CD4-positive, alpha-beta T cell treated with Interleukin-6 for 4 hours (primary cell): ENCODE data around the gene PDRG1.

ENCODE experiments used
- DNase-seq: peaks from one replicate; pipeline ENCODE4 v3.0.0-alpha.2; 2020; ENCODE audit warnings: mixed read lengths

Gene PDRG1

DNA sequence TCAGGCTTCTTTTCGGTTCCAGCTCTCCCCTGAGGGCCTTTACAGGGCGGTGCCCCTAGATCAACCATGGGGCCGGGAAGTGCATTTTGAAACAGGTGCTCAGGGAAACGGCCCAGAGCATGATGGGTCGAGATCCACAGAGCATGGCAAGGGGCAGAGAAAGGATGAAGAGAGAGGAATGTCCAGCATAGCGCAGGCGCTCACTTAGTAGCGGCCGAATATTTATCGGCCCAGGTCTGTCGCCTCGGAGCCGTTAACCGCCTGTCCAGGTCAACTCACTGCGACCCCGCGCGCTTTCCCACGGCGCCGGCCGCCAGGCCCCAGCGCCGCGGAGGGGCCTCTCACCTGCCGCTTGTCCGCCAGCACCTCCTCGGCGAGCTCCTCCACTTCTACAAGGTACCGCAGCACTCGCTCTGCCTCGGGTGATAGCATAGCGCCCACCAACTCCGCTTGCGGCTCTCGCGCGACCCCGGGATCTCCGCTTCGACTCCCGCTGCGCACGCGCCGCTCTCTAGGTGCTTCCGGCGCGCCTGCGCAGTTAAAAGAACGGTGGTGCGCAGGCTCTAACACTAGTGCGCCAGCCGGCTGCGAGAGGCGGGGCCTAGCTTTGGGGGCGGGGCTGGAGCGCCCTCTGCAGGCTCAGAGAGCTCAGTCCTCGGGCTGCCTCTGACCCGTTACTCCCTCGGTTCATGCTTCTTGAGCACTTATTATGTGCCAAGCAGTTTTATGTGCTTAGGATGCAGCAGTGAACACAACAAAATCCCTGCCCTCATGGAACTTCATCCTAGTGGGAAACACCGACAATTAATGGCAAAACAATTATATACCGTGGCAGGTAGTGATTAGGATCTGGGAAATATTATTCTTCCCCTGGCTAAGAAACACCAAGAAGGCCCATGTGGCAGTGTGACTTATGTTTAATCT, at the start of gene PDRG1:
Gene PDRG1 (minus strand): TSS at position 517 of the 924 bp plus-strand sequence. CDS start 85 bp downstream, at position 432.
- peak; percentile 98 for DNase-seq

DNA sequence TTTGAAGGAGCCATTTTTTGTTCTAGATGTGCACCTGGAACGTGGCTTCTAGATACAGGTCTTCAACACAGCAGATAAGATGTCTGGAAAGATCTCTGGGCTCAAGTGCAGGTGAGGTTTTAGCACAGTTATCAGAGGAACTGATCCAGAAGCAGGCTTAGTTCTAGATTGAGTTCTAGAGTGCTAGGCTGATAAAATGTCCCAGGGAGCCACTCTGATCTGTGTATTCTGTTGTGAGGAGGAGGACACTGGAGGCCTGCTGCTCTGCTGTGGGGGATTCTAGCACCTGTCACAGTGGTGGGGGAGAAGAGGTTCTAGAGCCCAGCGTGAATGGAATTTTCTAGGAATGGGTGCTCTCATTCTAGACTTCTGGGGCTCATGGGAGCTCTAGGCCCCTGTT, 46.4 kb upstream of the PDRG1 start:
- no peak for DNase-seq

GRCh38 chr20:31996996-31997395, 45.1 kb upstream of the PDRG1 start:
- no peak for DNase-seq

DNA sequence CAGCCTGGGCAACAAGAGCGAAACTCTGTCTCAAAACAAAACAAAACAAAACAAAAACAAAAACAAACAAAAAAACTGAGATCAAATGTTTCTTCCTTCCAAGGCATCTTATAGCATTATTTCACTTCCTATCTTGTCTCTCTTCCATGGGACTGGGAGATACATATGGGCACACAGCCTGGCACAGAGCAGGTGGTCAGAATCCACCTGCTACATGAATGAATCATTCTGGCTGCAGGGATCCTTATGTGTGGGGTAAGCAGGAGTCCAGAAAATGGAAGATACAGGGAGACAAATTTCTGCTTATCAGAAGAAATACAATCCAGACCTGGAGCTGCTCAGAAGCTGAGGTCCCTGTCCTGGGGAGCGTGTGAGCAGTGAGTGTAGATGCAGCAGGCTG, 40.2 kb upstream of the PDRG1 start:
- DNase-seq, result no peak

GRCh38 chr20:31991339-31991705, 39.5 kb upstream of the PDRG1 start:
- DNase-seq, result no peak

GRCh38 chr20:31990641-31991338, 38.9 kb upstream of the PDRG1 start:
- DNase-seq, result no peak

GRCh38 chr20:31989030-31989645, 37.3 kb upstream of the PDRG1 start:
- DNase-seq, result no peak

- DNase-seq, result no peak
These were observed 36.7 kb upstream of the PDRG1 start for GRCh38 chr20:31988430-31989015.

- DNase-seq, result no peak
These were observed 35.9 kb upstream of the PDRG1 start for GRCh38 chr20:31987744-31988143.

GRCh38 chr20:31984981-31985471, 33.2 kb upstream of the PDRG1 start:
- no peak for DNase-seq

DNA sequence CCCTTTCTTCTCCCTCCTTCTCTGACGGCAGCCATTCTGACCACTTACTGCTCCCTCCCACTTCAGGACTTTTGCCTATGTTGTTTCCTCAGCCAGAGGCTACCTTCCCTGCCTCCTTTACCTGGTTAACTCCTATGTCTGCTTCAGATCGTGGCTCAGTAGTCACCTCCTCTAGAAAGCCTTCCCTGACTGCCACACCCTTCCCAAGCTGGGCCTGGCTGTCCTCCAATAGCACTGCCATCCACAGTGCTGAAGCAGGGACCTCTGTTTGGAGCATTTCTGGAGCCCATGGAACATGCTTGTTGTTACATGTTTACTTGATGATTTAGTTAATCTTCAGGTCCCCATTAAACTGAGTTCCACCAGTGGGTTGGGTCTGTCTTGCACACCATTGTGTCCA, 29.9 kb upstream of the PDRG1 start:
- no peak for DNase-seq

- DNase-seq, result no peak
These were observed 28.0 kb upstream of the PDRG1 start for GRCh38 chr20:31979713-31980426.

- DNase-seq, result no peak
These were observed 25.2 kb upstream of the PDRG1 start for GRCh38 chr20:31977080-31977479.

- DNase-seq, result no peak
These were observed 24.0 kb upstream of the PDRG1 start for GRCh38 chr20:31975874-31976273.

DNA sequence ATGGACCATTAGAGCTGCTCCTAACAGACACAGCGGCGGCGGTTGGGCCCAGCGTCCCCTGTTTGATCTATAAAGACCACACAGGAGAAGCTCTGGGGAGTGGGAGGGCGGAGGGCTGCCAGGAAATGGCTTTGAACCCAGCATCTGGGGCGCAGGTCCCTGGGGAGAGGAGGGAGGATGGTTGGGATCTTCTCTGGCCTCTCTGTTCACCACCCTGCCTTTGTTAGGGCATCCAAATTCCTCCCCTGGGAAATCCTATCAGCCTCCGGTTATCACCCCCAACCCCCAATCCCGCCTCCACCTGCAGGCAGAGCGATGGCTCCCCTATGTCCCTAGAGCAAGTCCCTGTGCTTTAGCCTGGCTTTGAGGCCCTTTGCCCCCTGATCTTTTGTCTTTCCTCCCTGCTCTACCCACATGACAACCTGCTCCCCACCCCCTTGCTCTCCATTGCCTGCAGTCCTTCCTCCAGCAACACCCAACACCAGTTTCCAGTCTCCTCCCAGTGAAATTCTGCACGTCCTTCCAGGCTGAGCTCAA, 23.2 kb upstream of the PDRG1 start:
- no peak for DNase-seq

DNA sequence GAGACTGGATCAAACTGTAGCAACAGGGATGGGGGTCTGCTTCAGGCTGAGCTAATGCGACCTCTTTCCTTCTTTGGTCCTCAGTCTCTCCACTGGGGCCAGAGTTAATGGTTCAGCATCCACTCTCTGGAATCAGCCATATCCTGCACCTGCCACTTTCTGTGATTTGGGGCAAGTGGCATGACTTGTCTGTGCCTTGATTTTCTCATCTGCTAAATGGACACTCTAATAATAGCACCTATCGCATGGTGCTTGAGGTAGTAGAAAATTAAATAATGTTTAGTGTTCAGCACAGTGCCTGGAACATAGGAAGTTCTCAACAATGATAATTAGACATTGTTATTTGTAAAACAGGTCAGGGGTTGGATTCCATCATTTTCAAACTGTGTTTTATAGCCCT, 22.4 kb upstream of the PDRG1 start:
- DNase-seq, result no peak

DNA sequence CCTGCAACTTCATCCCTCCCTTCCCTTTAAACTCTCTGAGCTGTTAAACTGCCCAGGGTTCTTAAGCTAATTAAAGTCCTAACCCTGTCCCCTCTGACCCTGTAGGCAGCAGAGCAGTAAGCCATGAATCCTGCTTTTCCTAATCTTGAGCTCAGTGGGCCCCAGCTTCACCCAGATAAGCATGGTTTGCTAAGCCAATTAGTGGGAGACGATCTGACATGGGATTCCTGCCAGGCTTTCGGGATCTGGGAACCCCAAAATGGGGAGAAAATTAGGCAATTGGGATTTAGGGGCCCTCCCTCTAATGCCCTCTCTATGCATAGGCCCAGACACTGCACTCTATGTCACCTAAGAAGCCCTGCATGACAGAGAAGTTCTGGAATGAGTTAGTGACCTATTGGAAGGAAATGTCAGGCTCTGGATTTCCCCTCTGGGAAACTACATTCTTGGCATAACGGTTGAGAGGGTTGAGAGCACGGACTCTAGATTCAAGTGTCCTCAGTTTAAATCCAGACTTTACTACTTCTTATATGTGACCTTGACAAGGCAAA, 20.7 kb upstream of the PDRG1 start:
- no peak for DNase-seq

DNA sequence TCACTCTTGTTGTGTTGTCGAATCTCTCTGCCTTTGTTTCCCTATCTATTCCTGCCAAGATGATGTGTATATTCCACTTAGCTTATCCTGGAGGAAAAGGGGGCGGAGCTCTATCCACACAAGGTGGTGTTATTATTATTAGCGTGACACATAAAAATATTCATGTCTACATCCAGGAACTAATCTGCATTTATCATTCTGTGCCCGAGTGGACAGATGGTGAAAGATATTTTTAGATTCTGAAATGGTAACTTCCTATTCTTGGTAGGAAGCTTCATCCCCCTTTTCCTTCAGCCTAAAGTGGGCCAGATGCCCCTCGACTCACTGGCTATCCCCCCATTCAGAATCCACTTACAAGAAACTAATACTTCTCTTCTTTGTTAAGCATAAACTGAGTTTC, 18.1 kb upstream of the PDRG1 start:
- DNase-seq, result no peak

GRCh38 chr20:31968291-31969126, 16.7 kb upstream of the PDRG1 start:
- peak; percentile 77 for DNase-seq

GRCh38 chr20:31967830-31968249, 16.0 kb upstream of the PDRG1 start, which contains the start of gene XKR7:
Gene XKR7 (plus strand): TSS chr20:31968151. CDS start chr20:31968176, 25 bp downstream.
- DNase-seq, result peak; percentile 18
